HG03558 (cell line): ENCODE data around the gene ACTRT3.
"Not testable (repeated sequence)": the region's sequence is repeated elsewhere in the genome, so short reads cannot be mapped to it uniquely, and the experiment has no call there.

Source experiments
- ATAC-seq: cut with Tn5 transposase; IDR thresholded peaks from one replicate; pipeline ENCODE4 v1.9.1; 2021; ENCODE audit warnings: moderate number of reproducible peaks; ENCODE audit not compliant: unreplicated experiment; ENCODE audit errors: extremely low read depth

Gene ACTRT3

GRCh38 chr3:169718415-169718814 lies 50.9 kb downstream of the ACTRT3 start:
- ATAC-seq = not testable (repeated sequence)
